ENCODE data around the gene RNASEL.

The RNASEL gene

GRCh38 chr1:182598296-182598695, 9.2 kb upstream of the RNASEL start:
- FAIRE-seq = no peak

GRCh38 chr1:182596934-182597333, 7.9 kb upstream of the RNASEL start:
- no peak for FAIRE-seq

DNA sequence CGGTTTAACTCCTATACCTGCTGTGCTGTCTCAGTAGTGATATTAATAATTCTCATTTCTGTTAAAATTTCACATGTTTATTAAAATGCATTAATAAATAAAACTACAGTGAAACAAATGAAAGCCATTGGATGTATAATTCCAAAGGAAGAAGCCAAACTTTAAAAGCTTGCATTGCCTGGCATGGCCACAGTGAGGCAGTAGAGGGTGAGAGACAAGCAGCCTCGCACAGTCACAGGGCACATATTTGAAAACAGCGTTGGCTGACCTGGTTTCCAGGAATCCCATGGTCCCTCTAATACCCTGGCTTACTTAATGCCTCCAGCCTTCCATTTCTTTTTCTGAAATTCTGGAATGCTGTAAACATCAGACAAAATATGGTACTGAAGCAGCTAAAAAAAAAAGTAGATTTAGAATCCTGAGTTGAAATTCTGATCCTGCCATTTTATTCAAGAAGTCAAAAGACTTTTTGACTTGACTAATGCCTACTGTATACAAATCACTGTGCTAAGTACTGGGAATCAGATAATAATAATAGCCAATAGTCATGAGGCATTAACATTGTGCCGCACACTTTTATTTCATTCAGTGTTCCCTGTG, 6.7 kb upstream of the RNASEL start:
- no peak for FAIRE-seq

- FAIRE-seq = no peak
Observed at GRCh38 chr1:182589931-182590330, 875 bp upstream of the RNASEL start.

- no peak for FAIRE-seq
Observed at GRCh38 chr1:182589520-182589919, 464 bp upstream of the RNASEL start.

DNA sequence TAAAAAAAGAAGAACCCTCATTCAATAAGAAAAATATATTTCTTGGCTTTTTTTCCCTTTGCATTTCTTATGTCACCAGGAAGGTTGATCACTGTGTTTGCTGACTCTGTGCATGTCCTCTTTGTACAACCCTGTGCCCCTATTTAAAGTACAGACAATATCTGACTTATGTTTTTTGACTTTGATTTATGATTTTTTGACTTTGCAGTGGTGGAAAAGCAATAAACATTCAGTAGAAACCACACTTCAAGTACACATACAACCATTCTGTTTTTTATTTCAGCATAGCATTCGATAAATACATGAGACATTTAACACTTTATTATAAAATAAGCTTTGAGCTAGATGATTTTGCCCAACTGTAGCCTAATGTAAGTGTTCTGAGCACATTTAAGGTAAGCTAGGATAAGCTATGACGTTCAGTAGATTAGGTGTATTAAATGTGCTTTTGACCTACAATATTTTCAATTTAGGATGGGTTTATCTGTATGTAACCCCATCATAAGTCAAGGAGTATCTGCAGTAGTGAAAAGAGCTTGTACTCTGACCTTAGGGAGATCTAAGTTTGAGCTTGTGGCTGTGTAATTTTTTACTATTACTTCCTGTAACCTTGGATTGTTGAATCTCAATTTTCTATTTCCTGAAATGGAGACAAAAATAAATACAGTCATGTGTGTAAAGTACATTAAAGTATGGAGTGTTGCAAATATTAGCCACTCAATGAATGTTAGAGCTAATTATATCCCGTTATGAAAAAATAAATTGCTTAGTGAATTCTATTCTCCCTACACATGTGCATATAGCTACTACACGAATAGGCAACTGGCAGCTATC, 1.2 kb downstream of the RNASEL start:
- no peak for FAIRE-seq

GRCh38 chr1:182587093-182587492, 2.0 kb downstream of the RNASEL start:
- FAIRE-seq = peak; percentile 62

DNA sequence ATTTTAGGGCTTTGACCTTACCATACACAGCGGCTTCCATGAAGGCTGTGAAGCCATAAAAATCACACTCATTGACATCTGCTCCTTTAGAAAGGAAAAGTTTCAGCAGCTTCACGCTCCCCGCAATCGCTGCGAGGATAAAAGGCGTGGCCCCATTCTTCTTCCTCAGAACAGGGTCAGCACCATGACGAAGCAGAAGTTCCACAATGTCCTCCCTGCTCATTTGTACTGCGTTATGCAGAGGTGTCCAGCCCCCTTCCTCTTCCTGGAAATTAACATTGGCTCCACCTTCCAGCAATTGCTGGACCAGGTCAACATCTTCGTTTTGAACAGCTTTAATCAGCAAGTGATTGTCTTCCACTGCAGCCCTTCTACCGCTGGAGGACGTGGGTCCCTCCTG, 2.7 kb downstream of the RNASEL start:
- no peak for FAIRE-seq

DNA sequence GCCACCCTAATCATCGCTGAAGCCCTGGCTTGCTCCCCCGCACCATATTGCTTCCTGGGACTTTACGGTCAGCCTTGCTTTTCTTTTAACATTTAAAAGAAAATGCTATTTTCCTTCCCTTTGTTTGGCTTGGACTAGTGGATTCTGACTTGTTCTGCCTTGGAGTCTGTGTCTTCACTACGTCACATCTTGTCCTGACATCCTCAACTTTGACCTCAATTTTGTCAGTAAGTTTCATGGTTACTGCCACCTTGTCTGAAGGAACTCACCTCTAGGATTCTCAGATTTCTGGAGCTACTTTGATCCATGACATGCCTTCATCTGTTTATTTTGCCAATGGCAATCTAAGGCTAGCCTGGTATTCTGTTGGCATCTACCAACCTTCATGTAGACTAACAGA, 4.3 kb downstream of the RNASEL start:
- FAIRE-seq = no peak

- FAIRE-seq = no peak
Observed at GRCh38 chr1:182580736-182581135, 8.3 kb downstream of the RNASEL start.

DNA sequence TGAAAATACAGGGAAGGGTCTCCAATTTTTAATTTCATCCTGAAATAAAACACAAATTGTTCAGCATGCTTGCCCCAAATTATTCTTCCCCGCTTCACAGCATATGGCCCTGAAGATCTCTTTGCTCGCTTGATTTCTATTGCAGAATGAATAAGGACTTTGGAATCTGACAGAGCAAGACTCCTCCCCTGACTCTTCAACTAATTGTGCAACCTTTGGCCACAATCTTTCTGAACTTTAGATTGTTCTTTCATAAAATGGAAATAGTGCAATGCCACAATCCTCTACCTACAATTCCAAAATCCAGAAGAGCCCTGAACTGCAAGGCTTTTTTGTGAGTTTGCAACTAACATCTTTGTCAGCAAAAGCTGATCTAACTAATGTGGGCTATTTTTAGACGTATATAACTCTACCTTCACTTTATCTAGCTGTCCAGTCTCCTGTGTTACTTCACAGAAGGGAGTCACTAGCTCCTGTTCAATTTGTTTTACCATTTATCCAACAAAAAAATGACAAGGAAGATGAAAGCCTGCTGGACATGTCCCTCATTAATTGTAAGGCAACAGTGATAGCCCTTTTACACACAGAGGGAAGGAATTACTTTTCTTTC, 13.4 kb downstream of the RNASEL start:
- FAIRE-seq = no peak

GRCh38 chr1:182574156-182574555, 14.9 kb downstream of the RNASEL start:
- FAIRE-seq = no peak

- no peak for FAIRE-seq
Observed at GRCh38 chr1:182570611-182570970, 18.5 kb downstream of the RNASEL start.

DNA sequence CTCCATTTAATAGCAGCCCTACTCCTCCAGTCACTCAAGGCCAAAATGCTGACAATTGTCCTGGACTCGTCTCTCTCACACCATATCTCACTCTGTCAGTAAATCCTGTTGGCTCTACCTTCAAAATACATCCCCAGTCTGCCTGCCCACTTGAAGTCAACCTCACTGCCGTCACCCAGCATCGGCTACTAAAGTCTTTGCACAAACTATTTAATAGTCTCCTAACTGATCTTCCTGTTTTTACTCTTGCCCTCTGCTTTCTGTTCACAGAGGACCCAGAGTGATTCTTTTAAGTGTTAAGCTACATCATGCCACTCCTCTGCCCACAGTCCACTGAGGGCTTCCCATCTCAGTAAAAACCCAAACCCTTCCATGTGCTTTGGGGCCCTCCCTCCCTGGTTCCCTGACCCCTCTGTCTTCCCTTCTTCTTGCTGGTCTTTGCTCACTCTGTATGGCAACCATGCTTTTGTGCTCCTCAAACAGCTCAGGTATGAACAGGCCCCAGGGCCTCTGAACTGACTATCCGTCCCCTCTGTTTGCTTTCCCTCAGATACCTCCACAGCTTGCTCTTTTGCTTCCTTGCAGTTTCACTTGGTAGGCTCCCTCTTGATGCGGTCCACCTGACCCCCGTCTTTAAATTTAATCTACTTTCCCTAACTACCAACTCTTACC, 19.0 kb downstream of the RNASEL start:
- FAIRE-seq = no peak

- FAIRE-seq = peak; percentile 81
Observed at GRCh38 chr1:182568647-182569284, 20.3 kb downstream of the RNASEL start.

DNA sequence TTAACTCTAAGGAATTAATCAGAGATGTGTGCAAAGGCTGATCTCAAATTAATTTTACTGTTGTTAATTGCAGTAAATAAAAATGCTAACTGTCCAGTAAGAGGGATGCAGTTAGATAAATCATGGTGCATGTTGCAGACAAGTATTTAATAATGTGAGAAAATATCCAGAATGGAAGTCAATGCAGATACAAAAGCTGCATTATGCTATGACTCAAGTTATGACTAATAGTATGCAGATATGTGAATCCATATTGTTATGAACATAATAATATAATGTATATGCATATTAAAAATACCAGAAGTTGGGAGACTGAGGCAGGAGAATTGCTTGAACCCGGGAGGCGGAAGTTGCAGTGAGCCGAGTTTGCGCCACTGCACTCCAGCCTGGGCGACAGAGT, 21.4 kb downstream of the RNASEL start:
- no peak for FAIRE-seq

DNA sequence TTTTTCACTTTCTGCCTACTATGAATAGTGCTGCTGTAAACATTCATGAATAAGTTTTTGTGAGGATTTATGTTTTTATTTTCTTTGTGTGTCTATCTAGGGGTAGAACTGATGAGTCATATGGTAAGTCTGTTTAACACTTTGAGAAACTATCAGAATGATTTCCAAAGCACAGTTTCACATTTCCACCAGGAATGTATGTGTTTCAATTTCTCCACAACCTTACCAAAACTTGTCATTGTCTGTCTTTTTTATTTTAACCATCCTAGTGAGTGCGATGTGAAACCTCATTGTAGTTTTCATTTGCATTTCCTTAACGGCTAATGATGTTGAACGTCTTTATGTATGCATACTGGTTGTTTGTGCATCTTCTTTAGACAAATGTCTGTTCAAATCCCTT, 23.5 kb downstream of the RNASEL start:
- no peak for FAIRE-seq

DNA sequence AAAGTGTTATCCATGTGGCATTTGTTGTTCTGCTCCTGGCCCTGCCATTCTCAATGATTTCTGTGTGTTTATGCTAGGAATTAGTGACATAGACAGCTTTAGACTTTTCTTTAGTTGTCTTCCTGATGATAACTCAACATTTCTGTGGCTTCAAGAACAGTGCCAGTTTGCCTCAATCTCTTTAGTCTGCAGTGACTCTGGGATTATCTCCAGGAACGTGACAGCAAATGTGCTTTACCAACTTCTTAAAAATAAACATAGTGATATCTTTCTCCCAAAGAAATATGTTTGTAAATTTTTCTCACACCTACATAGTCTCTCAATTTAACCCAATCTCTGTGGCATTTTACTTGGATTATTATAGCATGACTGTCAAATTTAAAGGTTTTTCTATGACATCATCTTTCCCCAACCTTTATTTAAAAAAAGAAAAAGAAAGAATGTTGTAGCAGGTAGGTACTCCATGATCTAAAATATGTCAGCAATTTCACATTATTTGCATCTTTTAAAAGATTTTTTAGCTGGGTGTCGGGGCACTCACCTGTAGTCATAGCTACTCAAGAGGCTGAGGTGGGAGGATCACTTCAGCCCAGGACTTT, 24.6 kb downstream of the RNASEL start:
- FAIRE-seq = no peak

DNA sequence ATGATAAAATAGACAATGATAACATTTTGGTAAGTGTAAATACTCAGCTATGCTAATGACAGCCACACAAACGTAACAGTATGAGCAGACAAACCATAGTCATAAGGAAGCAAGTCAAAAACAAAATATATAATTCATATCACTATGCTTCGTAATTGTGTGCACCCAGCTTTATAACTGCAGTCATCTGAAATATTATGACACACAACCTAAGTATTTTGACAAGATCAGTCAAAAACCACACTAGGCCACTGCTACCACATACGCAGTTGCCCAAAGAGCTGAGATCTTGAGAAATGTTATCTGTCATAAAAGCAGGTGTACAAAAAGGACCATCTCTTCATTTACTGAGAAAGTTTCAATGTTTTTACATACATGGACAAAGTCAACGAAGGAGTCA, 26.0 kb downstream of the RNASEL start:
- no peak for FAIRE-seq

DNA sequence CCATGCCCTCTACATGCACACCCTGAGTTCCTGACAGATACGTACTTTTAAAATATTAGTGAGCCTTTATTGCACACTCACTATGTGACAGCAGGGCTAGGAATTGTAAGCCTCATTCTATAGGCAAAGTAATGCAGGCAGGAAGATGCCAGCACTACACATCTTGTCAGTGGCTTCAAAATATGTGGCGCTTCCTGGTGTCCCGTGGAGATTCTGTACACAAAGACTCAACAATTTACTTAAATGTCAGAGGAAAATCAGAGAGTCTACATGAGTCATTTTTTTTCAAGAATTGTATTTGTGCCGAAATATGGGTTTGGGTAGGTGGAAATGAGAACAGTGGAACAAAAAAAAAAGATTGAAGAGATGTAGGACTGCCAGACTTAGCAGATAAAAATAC, 27.6 kb downstream of the RNASEL start:
- no peak for FAIRE-seq

DNA sequence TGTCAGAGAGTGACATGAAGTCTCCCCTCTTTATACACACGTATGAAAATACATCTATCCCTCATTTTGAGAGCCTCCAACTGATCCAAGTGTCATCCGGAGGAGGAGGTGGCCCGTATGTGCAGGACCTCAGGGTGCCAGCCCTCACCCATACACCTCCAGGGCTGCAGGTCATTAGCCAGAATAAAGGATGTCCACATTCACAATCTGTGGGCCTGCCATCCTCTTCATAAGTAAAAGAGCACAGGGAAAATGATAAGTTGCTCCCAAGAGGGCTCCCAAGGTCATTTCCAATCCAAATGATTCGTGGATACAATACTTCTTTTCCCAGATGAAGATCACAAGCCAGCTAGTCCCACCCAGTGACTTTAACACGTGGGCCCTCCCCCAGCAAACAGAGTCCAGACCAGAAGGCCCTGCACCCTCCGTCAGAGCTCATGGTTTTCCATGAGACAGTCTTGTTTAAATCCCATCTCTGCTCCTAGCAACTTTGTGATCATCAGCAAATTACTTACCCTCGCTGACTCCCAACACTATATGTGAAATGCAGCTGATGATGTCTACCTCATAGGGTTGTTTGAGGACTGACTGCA, 28.6 kb downstream of the RNASEL start:
- FAIRE-seq = no peak

DNA sequence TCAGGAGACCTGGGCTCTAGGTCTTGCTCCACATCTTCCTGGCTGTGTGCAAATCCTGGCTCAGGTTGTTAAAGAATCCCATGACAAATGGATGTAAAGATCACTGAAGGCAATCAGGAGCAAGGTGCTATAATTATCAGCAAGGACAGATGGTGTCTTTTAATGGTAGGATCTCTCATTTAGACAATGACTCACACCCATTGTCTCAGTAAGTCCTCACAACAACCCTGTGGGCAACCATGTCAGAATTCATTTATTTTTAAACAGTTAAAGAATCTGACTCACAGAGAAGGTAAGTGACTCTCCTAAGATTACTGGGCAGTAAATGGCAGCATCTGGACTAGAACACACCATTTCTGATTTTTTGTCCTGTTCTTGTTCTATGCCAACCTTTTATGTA, 32.8 kb downstream of the RNASEL start:
- no peak for FAIRE-seq
